ENCODE data around the gene TNIP1.
A peak's percentile ranks its signal among the peaks of the same experiment; 100 is the strongest.

TNIP1 gene

GRCh38 chr5:151085517-151086041 lies 4.7 kb upstream of the TNIP1 start:
- DNase-seq (ENCODE audit: low read depth in 2 of 3, low spot score in 2 of 3), result no peak

- no peak for DNase-seq (ENCODE audit: low read depth in 2 of 3, low spot score in 2 of 3)
Measured at GRCh38 chr5:151084363-151084762, 3.5 kb upstream of the TNIP1 start.

- no peak for DNase-seq (ENCODE audit: low read depth in 2 of 3, low spot score in 2 of 3)
Measured at GRCh38 chr5:151083081-151083676, 2.3 kb upstream of the TNIP1 start.

GRCh38 chr5:151082282-151082902 lies 1.6 kb upstream of the TNIP1 start:
- no peak for DNase-seq (ENCODE audit: low read depth in 2 of 3, low spot score in 2 of 3)

- no peak for DNase-seq (ENCODE audit: low read depth in 2 of 3, low spot score in 2 of 3)
Measured at GRCh38 chr5:151081431-151082281, 822 bp upstream of the TNIP1 start.

GRCh38 chr5:151079838-151080612 lies 809 bp downstream of the TNIP1 start:
- DNase-seq (ENCODE audit: low read depth in 2 of 3, low spot score in 2 of 3), result no peak

GRCh38 chr5:151078490-151079262 lies 2.2 kb downstream of the TNIP1 start:
- peak in 2 of 3 experiments; percentile 54 to 65 for DNase-seq (ENCODE audit: low read depth in 2 of 3, low spot score in 2 of 3)

- no peak for DNase-seq (ENCODE audit: low read depth in 2 of 3, low spot score in 2 of 3)
Measured at GRCh38 chr5:151077967-151078366, 2.9 kb downstream of the TNIP1 start.

GRCh38 chr5:151077419-151077818 lies 3.4 kb downstream of the TNIP1 start:
- DNase-seq (ENCODE audit: low read depth in 2 of 3, low spot score in 2 of 3), result no peak

- no peak for DNase-seq (ENCODE audit: low read depth in 2 of 3, low spot score in 2 of 3)
Measured at GRCh38 chr5:151076616-151077015, 4.2 kb downstream of the TNIP1 start.

GRCh38 chr5:151075698-151076331 lies 5.0 kb downstream of the TNIP1 start:
- no peak for DNase-seq (ENCODE audit: low read depth in 2 of 3, low spot score in 2 of 3)

- DNase-seq (ENCODE audit: low read depth in 2 of 3, low spot score in 2 of 3), result no peak
Measured at GRCh38 chr5:151074557-151074956, 6.3 kb downstream of the TNIP1 start.

- no peak for DNase-seq (ENCODE audit: low read depth in 2 of 3, low spot score in 2 of 3)
Measured at GRCh38 chr5:151073280-151073679, 7.6 kb downstream of the TNIP1 start.

- no peak for DNase-seq (ENCODE audit: low read depth in 2 of 3, low spot score in 2 of 3)
Measured at GRCh38 chr5:151072630-151073025, 8.2 kb downstream of the TNIP1 start.

GRCh38 chr5:151071848-151072629 lies 8.8 kb downstream of the TNIP1 start:
- DNase-seq (ENCODE audit: low read depth in 2 of 3, low spot score in 2 of 3), result no peak

GRCh38 chr5:151071021-151071420 lies 9.8 kb downstream of the TNIP1 start:
- DNase-seq (ENCODE audit: low read depth in 2 of 3, low spot score in 2 of 3), result no peak

GRCh38 chr5:151070449-151070848 lies 10.4 kb downstream of the TNIP1 start:
- DNase-seq (ENCODE audit: low read depth in 2 of 3, low spot score in 2 of 3), result no peak

- DNase-seq (ENCODE audit: low read depth in 2 of 3, low spot score in 2 of 3), result peak in 1 of 3 experiments; percentile 67
Measured at GRCh38 chr5:151068433-151069197, 12.2 kb downstream of the TNIP1 start.

Data from activated CD8-positive, alpha-beta memory T cell treated with anti-CD3 and anti-CD28 coated beads for 48 hours (primary cell).